Tibial artery (tissue), 4 donors: ENCODE data around the gene SCLT1.

Source experiments
- DNase-seq, 2 donors: peaks; one replicate each; pipeline ENCODE4 v3.0.0-alpha.2; 2019
- H3K27ac ChIP-seq, 2 donors: fragments of 200-600 bp; sonication (generic) in 1 of 2; 1 replicate in 1 of 2; 2 replicates in 1 of 2; pipeline ENCODE4 v1.5.1; 2018 to 2019; ENCODE audit warnings: mild to moderate bottlenecking in 1 of 2
- H3K27me3 ChIP-seq, 2 donors: fragments of 200-600 bp; sonication (generic) in 1 of 2; one replicate each; pipeline versions ENCODE4 v1.5.1 to v1.6.0; 2016 to 2019
- H3K36me3 ChIP-seq, 3 donors: fragments of 200-600 bp; sonication (generic) in 2 of 3; one replicate each; pipeline ENCODE4 v1.5.1; 2016 to 2019; ENCODE audit warnings: mild to moderate bottlenecking in 2 of 3
- H3K4me1 ChIP-seq, 4 donors: fragments of 200-600 bp; sonication (generic) in 2 of 4; 1 replicate in 3 of 4; 2 replicates in 1 of 4; pipeline ENCODE4 v1.5.1; 2016 to 2019
- H3K4me3 ChIP-seq, 2 donors: fragments of 200-600 bp; sonication (generic) in 1 of 2; 1 replicate in 1 of 2; 2 replicates in 1 of 2; pipeline ENCODE4 v1.5.1; 2018 to 2019; ENCODE audit warnings: mild to moderate bottlenecking in 2 of 2
- H3K9me3 ChIP-seq, 3 donors: fragments of 200-600 bp; sonication (generic) in 1 of 3; one replicate each; pipeline ENCODE4 v1.5.1; 2016 to 2019
- CTCF ChIP-seq, 2 experiments: fragments of 200-600 bp in 1 of 2; fragments of 450-650 bp in 1 of 2; IDR thresholded peaks; one replicate each; pipeline ENCODE4 v1.5.1; 2017 to 2019; ENCODE audit warnings: antibody characterized with exemption in 2 of 2, mild to moderate bottlenecking in 1 of 2, moderate library complexity in 1 of 2
- intact Hi-C: fragments of 100-400 bp; cut with DNase I; formaldehyde crosslinking; loops from one replicate; pipeline ENCODE4 v1.15.0; 2023; ENCODE audit warnings: low total_unique reads

SCLT1 gene

GRCh38 chr4:129008096-129008495 is 85.2 kb downstream of the SCLT1 start:
- peaks cover 7 to 43% (median 16%) of the 10 kb centered on the region in 3 donors for H3K9me3 ChIP-seq
- H3K27me3 ChIP-seq: no peaks in the 10 kb centered on the region
- H3K4me1 ChIP-seq: no peaks in the 10 kb centered on the region
- DNase-seq: no peak
- H3K27ac ChIP-seq: no peak overlapping the region
- TF ChIP-seq CTCF (IDR thresholded peaks at IDR 0.05): no peak
- intact Hi-C loops: no loop called here
- H3K36me3 ChIP-seq: no peaks in the 10 kb centered on the region
- H3K4me3 ChIP-seq: no peak overlapping the region

GRCh38 chr4:128986908-128987307 is 106.4 kb downstream of the SCLT1 start:
- DNase-seq: no peak
- no peaks in the 10 kb centered on the region for H3K4me1 ChIP-seq
- H3K9me3 ChIP-seq: peaks cover 0 to 8% (median 0%) of the 10 kb centered on the region in 3 donors
- H3K4me3 ChIP-seq: no peak overlapping the region
- no peaks in the 10 kb centered on the region for H3K27me3 ChIP-seq
- peaks cover 7 to 18% (median 11%) of the 10 kb centered on the region in 3 donors for H3K36me3 ChIP-seq
- H3K27ac ChIP-seq: no peak overlapping the region
- TF ChIP-seq CTCF (IDR thresholded peaks at IDR 0.05): no peak
- intact Hi-C loops: no loop called here

GRCh38 chr4:128986019-128986418 is 107.3 kb downstream of the SCLT1 start:
- Histone ChIP-seq H3K4me1 (no peaks in the 10 kb centered on the region), H3K27ac (no peak overlapping the region), H3K4me3 (no peak overlapping the region), H3K27me3 (no peaks in the 10 kb centered on the region), H3K36me3 (peaks cover 7 to 18% (median 11%) of the 10 kb centered on the region in 3 donors), H3K9me3 (peaks cover 0 to 8% (median 0%) of the 10 kb centered on the region in 3 donors)
- no peak for DNase-seq
- intact Hi-C loops: no loop called here
- no peak for TF ChIP-seq CTCF (IDR thresholded peaks at IDR 0.05)

DNA sequence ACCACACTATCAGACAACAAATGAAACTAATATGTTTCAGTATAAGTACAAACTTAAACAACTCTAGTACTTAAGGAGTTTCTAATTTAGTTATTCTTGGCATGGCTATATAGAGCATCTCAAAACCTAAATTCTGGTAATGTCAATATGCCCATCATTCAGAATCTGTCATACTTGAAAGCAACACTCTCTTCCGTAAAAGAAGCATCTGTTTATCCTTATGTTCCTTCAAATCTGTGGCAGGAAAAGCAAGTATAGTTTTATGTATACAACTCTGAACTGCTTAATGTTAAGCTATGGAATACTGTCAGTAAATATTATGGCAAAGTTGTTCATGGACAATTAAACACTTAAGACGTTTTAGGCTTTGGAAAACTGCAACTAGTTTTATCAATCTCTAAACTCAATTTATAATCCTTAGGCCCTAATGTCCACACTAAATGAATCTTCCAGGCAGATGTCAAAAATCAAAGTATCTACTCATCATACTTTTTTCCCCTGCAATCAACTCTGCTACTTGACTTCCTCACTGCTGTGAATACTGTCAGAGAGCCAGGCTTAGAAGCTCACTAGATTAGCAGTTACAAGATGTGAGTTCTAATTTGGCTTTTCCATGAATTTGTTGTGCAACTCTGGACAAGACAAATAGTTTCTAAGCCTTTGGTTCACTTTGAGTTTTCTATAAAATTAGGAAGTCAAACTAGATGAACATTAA is 109.4 kb downstream of the SCLT1 start:
- TF ChIP-seq CTCF (IDR thresholded peaks at IDR 0.05): no peak
- Histone ChIP-seq H3K4me3 (no peak overlapping the region), H3K4me1 (no peaks in the 10 kb centered on the region), H3K27ac (no peak overlapping the region), H3K27me3 (no peaks in the 10 kb centered on the region), H3K9me3 (peaks cover 0 to 8% (median 0%) of the 10 kb centered on the region in 3 donors), H3K36me3 (peaks cover 7 to 16% (median 11%) of the 10 kb centered on the region in 3 donors)
- intact Hi-C loops: no loop called here
- no peak for DNase-seq

GRCh38 chr4:128981377-128981776 is 112.0 kb downstream of the SCLT1 start:
- H3K4me3 ChIP-seq: no peak overlapping the region
- H3K27me3 ChIP-seq: no peaks in the 10 kb centered on the region
- TF ChIP-seq CTCF (IDR thresholded peaks at IDR 0.05): no peak
- intact Hi-C loops: no loop called here
- no peaks in the 10 kb centered on the region for H3K4me1 ChIP-seq
- DNase-seq: no peak
- H3K27ac ChIP-seq: no peak overlapping the region
- no peaks in the 10 kb centered on the region for H3K9me3 ChIP-seq
- peaks cover 4 to 6% (median 5%) of the 10 kb centered on the region in 3 donors for H3K36me3 ChIP-seq
